Hematopoietic multipotent progenitor cell treated with erythropoietin and hydrocortisone succinate and interleukin-3 and kit ligand, for 17 days (in vitro differentiated cells): Measurements from ENCODE around the gene NCOA3.
"Not testable (repeated sequence)": the region's sequence is repeated elsewhere in the genome, so short reads cannot be mapped to it uniquely, and the experiment has no call there.

Source experiments
- DNase-seq: peaks from one replicate; pipeline ENCODE4 v3.0.0-alpha.2; 2015; ENCODE audit warnings: low spot score

NCOA3 gene

GRCh38 chr20:47500554-47500953 lies 1.1 kb upstream of the NCOA3 start:
- no peak for DNase-seq

- no peak for DNase-seq
These were observed 588 bp upstream of the NCOA3 start for GRCh38 chr20:47501116-47501481.

GRCh38 chr20:47502271-47503239 lies 868 bp downstream of the NCOA3 start:
- peak; percentile 14 for DNase-seq

GRCh38 chr20:47503685-47504084 lies 2.0 kb downstream of the NCOA3 start:
- DNase-seq: no peak

GRCh38 chr20:47506335-47506734 lies 4.6 kb downstream of the NCOA3 start:
- no peak for DNase-seq

GRCh38 chr20:47506850-47507249 lies 5.2 kb downstream of the NCOA3 start:
- no peak for DNase-seq

GRCh38 chr20:47507275-47507981 lies 5.7 kb downstream of the NCOA3 start:
- not testable (repeated sequence) for DNase-seq

GRCh38 chr20:47508278-47508677 lies 6.6 kb downstream of the NCOA3 start:
- no peak for DNase-seq

GRCh38 chr20:47509104-47509661 lies 7.5 kb downstream of the NCOA3 start:
- no peak for DNase-seq

- no peak for DNase-seq
These were observed 8.0 kb downstream of the NCOA3 start for GRCh38 chr20:47509685-47510084.

- DNase-seq: no peak
These were observed 14.2 kb downstream of the NCOA3 start for GRCh38 chr20:47515843-47516242.

- no peak for DNase-seq
These were observed 19.5 kb downstream of the NCOA3 start for GRCh38 chr20:47521059-47521808.

- DNase-seq: no peak
These were observed 22.5 kb downstream of the NCOA3 start for GRCh38 chr20:47524015-47524784.

GRCh38 chr20:47527004-47527800 lies 25.5 kb downstream of the NCOA3 start:
- no peak for DNase-seq

- DNase-seq: no peak
These were observed 28.2 kb downstream of the NCOA3 start for GRCh38 chr20:47529840-47530239.

- no peak for DNase-seq
These were observed 29.8 kb downstream of the NCOA3 start for GRCh38 chr20:47531458-47531857.

- no peak for DNase-seq
These were observed 30.3 kb downstream of the NCOA3 start for GRCh38 chr20:47532002-47532401.

- DNase-seq: no peak
These were observed 31.9 kb downstream of the NCOA3 start for GRCh38 chr20:47533518-47534062.

- DNase-seq: no peak
These were observed 32.7 kb downstream of the NCOA3 start for GRCh38 chr20:47534405-47534804.

GRCh38 chr20:47535088-47535487 lies 33.4 kb downstream of the NCOA3 start:
- no peak for DNase-seq
